HL-60 (cell line): ENCODE results near the gene SGK1.

ENCODE experiments used
- CTCF ChIP-seq: IDR thresholded peaks from one replicate; pipeline ENCODE4 v1.5.1; 2011; ENCODE audit warnings: low read length, control low read depth, inconsistent platforms; ENCODE audit not compliant: insufficient read depth
- GABPA ChIP-seq: IDR thresholded peaks from 2 replicates; pipeline ENCODE4 v1.6.1; 2012; ENCODE audit warnings: low read depth
- POLR2AphosphoS5 ChIP-seq: IDR thresholded peaks from 2 replicates; pipeline ENCODE4 v1.6.1; 2012; ENCODE audit warnings: low read depth
- SPI1 ChIP-seq: IDR thresholded peaks from 2 replicates; pipeline ENCODE4 v1.6.1; 2012; ENCODE audit warnings: low read depth, mild to moderate bottlenecking, borderline replicate concordance
- TF ChIP-seq, protein P1 (sequence below): IDR thresholded peaks from 2 replicates; pipeline ENCODE4 v1.6.1; 2012; ENCODE audit warnings: low read depth; ENCODE audit not compliant: insufficient replicate concordance

GRCh38 chr6:134193536-134194498, 124.1 kb downstream of the SGK1 start:
- TF ChIP-seq CTCF (no peak), POLR2AphosphoS5 (no peak), GABPA (no peak), SPI1 (no peak)
- TF ChIP-seq, protein P1, sequence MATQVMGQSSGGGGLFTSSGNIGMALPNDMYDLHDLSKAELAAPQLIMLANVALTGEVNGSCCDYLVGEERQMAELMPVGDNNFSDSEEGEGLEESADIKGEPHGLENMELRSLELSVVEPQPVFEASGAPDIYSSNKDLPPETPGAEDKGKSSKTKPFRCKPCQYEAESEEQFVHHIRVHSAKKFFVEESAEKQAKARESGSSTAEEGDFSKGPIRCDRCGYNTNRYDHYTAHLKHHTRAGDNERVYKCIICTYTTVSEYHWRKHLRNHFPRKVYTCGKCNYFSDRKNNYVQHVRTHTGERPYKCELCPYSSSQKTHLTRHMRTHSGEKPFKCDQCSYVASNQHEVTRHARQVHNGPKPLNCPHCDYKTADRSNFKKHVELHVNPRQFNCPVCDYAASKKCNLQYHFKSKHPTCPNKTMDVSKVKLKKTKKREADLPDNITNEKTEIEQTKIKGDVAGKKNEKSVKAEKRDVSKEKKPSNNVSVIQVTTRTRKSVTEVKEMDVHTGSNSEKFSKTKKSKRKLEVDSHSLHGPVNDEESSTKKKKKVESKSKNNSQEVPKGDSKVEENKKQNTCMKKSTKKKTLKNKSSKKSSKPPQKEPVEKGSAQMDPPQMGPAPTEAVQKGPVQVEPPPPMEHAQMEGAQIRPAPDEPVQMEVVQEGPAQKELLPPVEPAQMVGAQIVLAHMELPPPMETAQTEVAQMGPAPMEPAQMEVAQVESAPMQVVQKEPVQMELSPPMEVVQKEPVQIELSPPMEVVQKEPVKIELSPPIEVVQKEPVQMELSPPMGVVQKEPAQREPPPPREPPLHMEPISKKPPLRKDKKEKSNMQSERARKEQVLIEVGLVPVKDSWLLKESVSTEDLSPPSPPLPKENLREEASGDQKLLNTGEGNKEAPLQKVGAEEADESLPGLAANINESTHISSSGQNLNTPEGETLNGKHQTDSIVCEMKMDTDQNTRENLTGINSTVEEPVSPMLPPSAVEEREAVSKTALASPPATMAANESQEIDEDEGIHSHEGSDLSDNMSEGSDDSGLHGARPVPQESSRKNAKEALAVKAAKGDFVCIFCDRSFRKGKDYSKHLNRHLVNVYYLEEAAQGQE, result no peak
